Chondrocyte (in vitro differentiated cells): Measurements from ENCODE around the gene SSC4D. TPM values are rescaled to one million over a fixed set of nuclear protein-coding genes. Genes with fewer than 3 reads are reported as not detected.
"Not testable (repeated sequence)": the region's sequence is repeated elsewhere in the genome, so short reads cannot be mapped to it uniquely, and the experiment has no call there.

Experiments used
- DNase-seq: peaks from one replicate; pipeline ENCODE4 v3.0.0; 2021; ENCODE audit warnings: mixed read lengths, low spot score
- H3K27ac Mint-ChIP-seq: one replicate; pipeline ENCODE4 v1.8.0; 2021; ENCODE audit warnings: mild to moderate bottlenecking, moderate library complexity, mixed read lengths; ENCODE audit not compliant: unreplicated experiment
- H3K27me3 Mint-ChIP-seq: 2 replicates; pipeline ENCODE4 v1.8.0; 2021; ENCODE audit warnings: low read depth, mixed read lengths
- H3K36me3 Mint-ChIP-seq: 2 replicates; pipeline ENCODE4 v1.8.0; 2021; ENCODE audit warnings: low read depth, mixed read lengths
- H3K4me1 Mint-ChIP-seq: 2 replicates; pipeline ENCODE4 v1.8.0; 2021; ENCODE audit warnings: low read depth, mild to moderate bottlenecking, mixed read lengths
- H3K4me3 Mint-ChIP-seq: one replicate; pipeline ENCODE4 v1.8.0; 2021; ENCODE audit warnings: mild to moderate bottlenecking, moderate library complexity, mixed read lengths; ENCODE audit not compliant: unreplicated experiment
- H3K9me3 Mint-ChIP-seq: 2 replicates; pipeline ENCODE4 v1.8.0; 2021; ENCODE audit warnings: low read depth, mixed read lengths
- total RNA-seq: library from RNA; stranded (reverse); gene quantifications from 3 replicates; pipeline ENCODE4 v1.2.1, GENCODE V29; 2021
- TF ChIP-seq, protein P1 (sequence below): fragments of 200-600 bp; sonication (generic); IDR thresholded peaks from 2 replicates; pipeline ENCODE4 v1.5.0; 2021; ENCODE audit warnings: antibody characterized with exemption, mild to moderate bottlenecking, moderate library complexity

SSC4D gene
- total RNA-seq, 1 donor from 2014 or later = 1.2 TPM

DNA sequence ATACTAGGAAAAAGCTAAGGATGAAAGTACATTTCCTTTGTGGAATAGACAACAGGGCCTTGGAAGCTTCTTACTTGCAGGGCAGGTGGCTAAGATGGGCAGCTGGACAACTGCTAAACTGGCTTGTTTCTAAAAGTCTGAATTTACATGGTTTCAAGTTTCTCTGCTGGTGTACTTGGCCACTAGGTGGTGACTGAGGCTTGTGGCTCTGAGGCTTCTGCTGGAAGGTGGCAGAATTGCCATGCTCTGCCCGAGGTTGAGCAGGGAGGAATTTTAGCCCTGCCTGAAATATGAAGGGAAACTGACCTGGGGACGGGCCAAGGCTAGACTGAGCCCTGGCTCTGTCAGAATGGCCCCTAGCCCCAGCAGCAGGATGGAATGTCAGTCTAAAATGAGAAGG, 28.4 kb upstream of the SSC4D start:
- not testable (repeated sequence) for H3K4me3 Mint-ChIP-seq, DNase-seq, H3K4me1 Mint-ChIP-seq, H3K27me3 Mint-ChIP-seq, H3K9me3 Mint-ChIP-seq, H3K36me3 Mint-ChIP-seq
- TF ChIP-seq, protein P1, sequence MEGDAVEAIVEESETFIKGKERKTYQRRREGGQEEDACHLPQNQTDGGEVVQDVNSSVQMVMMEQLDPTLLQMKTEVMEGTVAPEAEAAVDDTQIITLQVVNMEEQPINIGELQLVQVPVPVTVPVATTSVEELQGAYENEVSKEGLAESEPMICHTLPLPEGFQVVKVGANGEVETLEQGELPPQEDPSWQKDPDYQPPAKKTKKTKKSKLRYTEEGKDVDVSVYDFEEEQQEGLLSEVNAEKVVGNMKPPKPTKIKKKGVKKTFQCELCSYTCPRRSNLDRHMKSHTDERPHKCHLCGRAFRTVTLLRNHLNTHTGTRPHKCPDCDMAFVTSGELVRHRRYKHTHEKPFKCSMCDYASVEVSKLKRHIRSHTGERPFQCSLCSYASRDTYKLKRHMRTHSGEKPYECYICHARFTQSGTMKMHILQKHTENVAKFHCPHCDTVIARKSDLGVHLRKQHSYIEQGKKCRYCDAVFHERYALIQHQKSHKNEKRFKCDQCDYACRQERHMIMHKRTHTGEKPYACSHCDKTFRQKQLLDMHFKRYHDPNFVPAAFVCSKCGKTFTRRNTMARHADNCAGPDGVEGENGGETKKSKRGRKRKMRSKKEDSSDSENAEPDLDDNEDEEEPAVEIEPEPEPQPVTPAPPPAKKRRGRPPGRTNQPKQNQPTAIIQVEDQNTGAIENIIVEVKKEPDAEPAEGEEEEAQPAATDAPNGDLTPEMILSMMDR = peak; percentile 79
- peak overlapping the region; percentile 25 for H3K27ac Mint-ChIP-seq

DNA sequence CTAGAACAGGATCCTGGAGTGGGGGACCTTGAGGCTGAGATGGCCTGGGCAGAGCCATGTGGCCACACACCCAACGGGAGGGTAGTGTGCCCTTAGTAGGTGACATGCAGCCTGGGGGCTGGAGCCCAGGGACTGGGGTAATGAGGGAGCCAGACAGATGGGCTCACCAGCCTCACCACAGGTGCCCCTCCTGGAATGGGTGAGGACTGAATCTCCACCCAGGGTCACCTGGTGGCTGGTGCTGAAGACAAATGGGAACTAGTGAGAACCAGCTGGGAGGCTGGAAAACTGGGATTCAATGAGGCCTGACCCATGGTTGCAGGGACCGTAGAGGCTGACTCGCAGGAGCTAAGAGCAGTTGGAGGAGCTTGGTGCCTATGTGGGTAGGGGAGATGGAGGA, 21.3 kb upstream of the SSC4D start:
- no peak for DNase-seq
- H3K27me3 Mint-ChIP-seq = no peaks in the 10 kb centered on the region
- H3K4me1 Mint-ChIP-seq = peaks cover 7% of the 10 kb centered on the region
- no peak overlapping the region for H3K27ac Mint-ChIP-seq
- TF ChIP-seq, protein P1 = no peak
- H3K36me3 Mint-ChIP-seq = no peaks in the 10 kb centered on the region
- H3K9me3 Mint-ChIP-seq = no peaks in the 10 kb centered on the region
- H3K4me3 Mint-ChIP-seq = no peak overlapping the region

DNA sequence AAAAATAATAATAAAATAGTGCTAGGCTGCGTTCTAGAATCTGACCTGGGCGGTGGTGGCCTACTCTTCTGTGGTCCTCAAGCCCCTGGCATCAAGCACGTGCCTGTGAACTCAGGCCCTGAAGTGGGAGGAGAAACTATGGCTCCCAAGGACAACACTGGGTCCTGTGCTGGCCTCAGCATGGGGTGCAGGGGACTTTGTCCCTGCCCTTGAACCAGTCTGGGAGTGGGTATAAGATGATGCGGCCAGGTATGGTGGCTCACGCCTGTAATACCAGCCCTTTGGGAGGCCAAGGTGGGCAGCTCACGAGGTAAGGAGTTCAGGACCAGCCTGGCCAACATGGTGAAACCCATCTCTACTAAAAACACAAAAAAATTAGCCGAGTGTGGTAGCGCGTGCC, 20.7 kb upstream of the SSC4D start:
- Mint-ChIP-seq H3K9me3 (no peaks in the 10 kb centered on the region), H3K4me1 (peaks cover 7% of the 10 kb centered on the region), H3K27me3 (no peaks in the 10 kb centered on the region), H3K27ac (no peak overlapping the region), H3K4me3 (no peak overlapping the region), H3K36me3 (no peaks in the 10 kb centered on the region)
- TF ChIP-seq, protein P1 = no peak
- DNase-seq = no peak

DNA sequence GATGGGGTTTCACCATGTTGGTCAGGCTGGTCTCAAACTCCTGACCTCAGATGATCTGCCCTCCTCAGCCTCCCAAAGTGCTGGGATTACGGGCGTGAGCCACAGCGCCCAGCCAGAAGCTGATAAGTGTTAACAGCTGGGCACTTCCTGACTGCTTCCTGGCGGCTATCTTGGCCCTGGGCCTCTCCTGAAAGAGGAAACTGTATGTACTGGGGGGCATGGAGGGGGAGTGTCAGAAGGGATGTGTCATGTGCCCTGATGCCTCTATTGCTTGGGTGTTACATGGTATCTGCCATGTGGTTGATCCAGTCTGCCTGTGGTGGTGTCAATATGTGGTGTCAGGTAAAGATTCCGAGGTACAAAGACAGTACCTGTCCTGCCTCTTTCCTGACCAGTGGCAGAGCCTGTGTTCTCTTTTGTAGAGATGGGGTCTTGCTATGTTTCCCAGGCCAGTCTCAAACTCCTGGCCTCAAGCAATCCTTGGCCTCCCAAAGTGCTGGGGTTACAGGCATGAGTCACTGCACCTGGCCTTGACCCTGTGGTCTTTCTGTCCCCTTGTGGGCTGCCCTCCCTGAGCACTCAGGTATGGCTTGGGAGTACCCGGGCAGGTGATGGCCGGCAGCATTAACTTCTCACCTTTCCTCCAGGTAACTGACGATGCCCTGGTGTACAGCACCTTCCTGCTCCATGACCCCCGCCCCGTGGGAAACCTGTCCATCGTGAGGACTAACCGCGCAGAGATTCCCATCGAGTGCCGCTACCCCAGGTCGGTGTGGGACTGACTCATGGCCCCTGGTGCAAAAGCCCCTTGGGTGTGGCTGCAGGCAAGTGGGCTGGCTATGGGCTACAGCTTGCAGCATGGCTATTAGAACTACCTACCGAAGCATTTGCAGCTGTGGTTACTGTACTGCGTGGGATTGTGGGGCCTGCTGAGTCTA, 19.6 kb upstream of the SSC4D start:
- Mint-ChIP-seq H3K9me3 (no peaks in the 10 kb centered on the region), H3K4me1 (peaks cover 7% of the 10 kb centered on the region), H3K27ac (peak overlapping the region; percentile 41), H3K4me3 (no peak overlapping the region), H3K36me3 (no peaks in the 10 kb centered on the region), H3K27me3 (no peaks in the 10 kb centered on the region)
- DNase-seq = no peak
- TF ChIP-seq, protein P1 = no peak

DNA sequence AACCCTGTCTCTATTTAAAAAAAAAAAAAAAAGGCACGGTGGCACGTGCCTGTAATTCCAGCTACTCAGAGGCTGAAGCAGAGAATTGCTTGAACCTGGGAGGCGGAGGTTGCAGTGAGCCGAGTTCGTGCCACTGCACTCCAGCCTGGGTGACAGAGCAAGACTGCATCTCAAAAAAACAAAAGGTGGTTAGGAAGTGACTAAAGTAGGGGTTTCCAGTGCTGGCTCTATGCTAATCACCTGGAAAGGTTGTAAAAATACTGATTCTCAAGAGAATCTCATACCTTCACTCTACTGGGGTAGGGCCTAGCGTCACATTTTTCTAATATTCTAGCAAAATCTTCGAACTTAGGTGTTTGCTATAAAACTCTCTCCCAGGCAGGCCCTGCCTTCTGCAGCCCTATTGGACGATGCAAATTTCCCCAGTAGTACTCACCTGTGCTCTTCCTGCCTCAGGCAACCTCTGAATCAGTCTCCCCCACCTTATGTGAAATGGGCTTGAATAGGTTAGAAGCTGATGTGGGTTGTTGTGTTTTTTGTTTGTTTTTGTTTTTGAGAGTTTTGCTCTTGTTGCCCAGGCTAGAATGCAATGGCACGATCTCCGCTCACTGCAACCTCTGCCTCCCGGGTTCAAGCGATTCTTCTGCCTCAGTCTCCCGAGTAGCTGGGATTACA, 18.8 kb upstream of the SSC4D start:
- peak overlapping the region; percentile 41 for H3K27ac Mint-ChIP-seq
- TF ChIP-seq, protein P1 = no peak
- H3K27me3 Mint-ChIP-seq = no peaks in the 10 kb centered on the region
- H3K36me3 Mint-ChIP-seq = no peaks in the 10 kb centered on the region
- H3K4me1 Mint-ChIP-seq = peaks cover 15% of the 10 kb centered on the region
- no peaks in the 10 kb centered on the region for H3K9me3 Mint-ChIP-seq
- no peak overlapping the region for H3K4me3 Mint-ChIP-seq
- DNase-seq = no peak
